ENCODE measurements around the gene CNTN4. TPM values are rescaled to one million over a fixed set of nuclear protein-coding genes. Genes with fewer than 3 reads are reported as not detected.
A peak's percentile ranks its signal among the peaks of the same experiment; 100 is the strongest.

Gene CNTN4
- total and polyA plus RNA-seq, 4 donors: 1.5 to 30.7 (median 5.7) TPM

DNA sequence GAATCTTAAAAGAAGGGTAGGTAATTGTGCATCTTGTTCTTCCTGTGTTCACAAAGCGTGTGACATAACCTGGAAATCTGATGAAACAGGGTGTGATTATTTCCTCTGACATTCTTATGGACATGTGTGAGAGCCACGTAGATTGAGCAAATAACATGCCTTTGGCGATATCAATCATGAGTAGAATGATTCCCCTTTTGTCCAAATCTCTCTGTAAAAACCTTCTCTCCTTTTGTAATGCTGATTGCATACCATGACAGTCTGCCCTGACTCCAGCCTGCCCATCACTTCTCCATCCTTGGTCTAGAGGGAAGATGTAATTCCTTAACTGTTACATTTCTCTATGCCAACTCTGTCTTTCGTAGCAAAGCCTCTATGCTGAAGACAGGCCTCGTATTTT is 896.5 kb downstream of the CNTN4 start:
- H3K9me3 ChIP-seq (ENCODE audit: control insufficient read depth in 4 of 4, insufficient read depth in 3 of 4, low read length in 3 of 4): no peaks in the 10 kb centered on the region
- no peak for TF ChIP-seq CTCF (IDR thresholded peaks at IDR 0.05; ENCODE audit: control extremely low read depth, extremely low read depth)
- H3K27ac ChIP-seq (ENCODE audit: low read depth in 1 of 2, low read length in 1 of 2): no peak overlapping the region
- no peaks in the 10 kb centered on the region for H3K27me3 ChIP-seq (ENCODE audit: control insufficient read depth in 3 of 3, insufficient read depth in 3 of 3, low read length in 2 of 3)
- H3K4me3 ChIP-seq: no peak overlapping the region
- no peaks in the 10 kb centered on the region for H3K36me3 ChIP-seq (ENCODE audit: control insufficient read depth in 4 of 4, insufficient read depth in 4 of 4, low read length in 4 of 4)
- WGBS, 2 donors: 75 to 80% methylated on average over 5 of the region's 5 CpGs
- no peak for ATAC-seq (ENCODE audit: insufficient read depth, low FRiP score)
- no peak overlapping the region for H3K9ac ChIP-seq (ENCODE audit: insufficient read depth in 1 of 2, low read length in 2 of 2)
- DNase-seq: no peak
- H3K4me1 ChIP-seq (ENCODE audit: control insufficient read depth in 5 of 5, insufficient read depth in 5 of 5, low read length in 5 of 5): no peaks in the 10 kb centered on the region

DNA sequence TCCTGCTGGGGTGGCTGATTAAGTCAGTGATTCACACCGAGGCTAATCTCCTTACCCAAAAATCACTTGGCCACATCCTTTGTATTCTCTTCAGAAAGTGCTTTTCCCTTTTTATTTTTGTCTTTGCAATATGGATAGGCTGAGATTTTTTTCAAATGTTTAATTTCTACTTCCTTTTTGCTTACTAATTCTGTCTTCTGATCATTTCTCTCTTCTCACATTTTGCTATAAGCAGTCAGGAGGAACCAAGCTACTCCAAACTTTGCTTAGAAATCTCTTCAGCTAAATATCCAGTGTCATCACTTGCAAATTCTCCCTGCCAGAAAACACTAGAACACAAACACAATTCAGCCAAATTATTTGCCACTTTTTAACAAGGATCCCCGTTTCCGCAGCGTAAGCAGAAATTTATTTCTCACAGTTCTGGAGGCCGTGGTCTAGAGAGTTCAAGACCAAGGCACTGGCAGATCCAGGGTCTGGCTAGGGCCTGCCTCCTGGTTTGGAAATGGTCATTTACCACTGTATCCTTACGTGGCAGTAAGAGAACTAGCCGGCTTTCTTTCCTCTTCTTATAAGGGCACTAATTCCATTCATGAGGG is 906.6 kb downstream of the CNTN4 start:
- no peak overlapping the region for H3K27ac ChIP-seq (ENCODE audit: low read depth in 1 of 2, low read length in 1 of 2)
- no peaks in the 10 kb centered on the region for H3K9me3 ChIP-seq (ENCODE audit: control insufficient read depth in 4 of 4, insufficient read depth in 3 of 4, low read length in 3 of 4)
- H3K27me3 ChIP-seq (ENCODE audit: control insufficient read depth in 3 of 3, insufficient read depth in 3 of 3, low read length in 2 of 3): no peaks in the 10 kb centered on the region
- WGBS, 2 donors: 76 to 84% methylated on average over 7 of the region's 7 CpGs
- no peak for TF ChIP-seq CTCF (IDR thresholded peaks at IDR 0.05; ENCODE audit: control extremely low read depth, extremely low read depth)
- no peaks in the 10 kb centered on the region for H3K4me1 ChIP-seq (ENCODE audit: control insufficient read depth in 5 of 5, insufficient read depth in 5 of 5, low read length in 5 of 5)
- no peak overlapping the region for H3K4me3 ChIP-seq
- no peak overlapping the region for H3K9ac ChIP-seq (ENCODE audit: insufficient read depth in 1 of 2, low read length in 2 of 2)
- H3K36me3 ChIP-seq (ENCODE audit: control insufficient read depth in 4 of 4, insufficient read depth in 4 of 4, low read length in 4 of 4): no peaks in the 10 kb centered on the region
- ATAC-seq (ENCODE audit: insufficient read depth, low FRiP score) (no peak), DNase-seq (no peak)

GRCh38 chr3:3013317-3014052 is 914.8 kb downstream of the CNTN4 start:
- peak in 1 of 3 donors; percentile 1 for DNase-seq
- peak; percentile 22 for ATAC-seq (ENCODE audit: insufficient read depth, low FRiP score)
- WGBS, 2 donors: 65 to 80% methylated on average over 4 of the region's 4 CpGs
- H3K27me3 ChIP-seq (ENCODE audit: control insufficient read depth in 3 of 3, insufficient read depth in 3 of 3, low read length in 2 of 3): no peaks in the 10 kb centered on the region
- no peaks in the 10 kb centered on the region for H3K36me3 ChIP-seq (ENCODE audit: control insufficient read depth in 4 of 4, insufficient read depth in 4 of 4, low read length in 4 of 4)
- H3K9ac ChIP-seq (ENCODE audit: insufficient read depth in 1 of 2, low read length in 2 of 2): no peak overlapping the region
- H3K4me3 ChIP-seq: no peak overlapping the region
- TF ChIP-seq CTCF (IDR thresholded peaks at IDR 0.05; ENCODE audit: control extremely low read depth, extremely low read depth): no peak
- H3K9me3 ChIP-seq (ENCODE audit: control insufficient read depth in 4 of 4, insufficient read depth in 3 of 4, low read length in 3 of 4): no peaks in the 10 kb centered on the region
- H3K27ac ChIP-seq (ENCODE audit: low read depth in 1 of 2, low read length in 1 of 2): no peak overlapping the region
- peaks cover 0 to 21% (median 0%) of the 10 kb centered on the region in 5 donors for H3K4me1 ChIP-seq (ENCODE audit: control insufficient read depth in 5 of 5, insufficient read depth in 5 of 5, low read length in 5 of 5)
